WI38 (cell line): Measurements from ENCODE around the gene CCNI2.
A peak's percentile ranks its signal among the peaks of the same experiment; 100 is the strongest.

Experiments used
- H3K4me3 ChIP-seq: 2 replicates; pipeline ENCODE4 v1.5.1; 2011; ENCODE audit warnings: low read depth, mild to moderate bottlenecking, control low read depth, low read length
- TF ChIP-seq, protein P1 (sequence below): IDR thresholded peaks from 2 replicates; pipeline ENCODE4 v1.5.1; 2012; ENCODE audit warnings: low read depth, mild to moderate bottlenecking, control low read depth, low read length

CCNI2 gene

GRCh38 chr5:132750471-132751230, 3.4 kb downstream of the CCNI2 start:
- TF ChIP-seq, protein P1, sequence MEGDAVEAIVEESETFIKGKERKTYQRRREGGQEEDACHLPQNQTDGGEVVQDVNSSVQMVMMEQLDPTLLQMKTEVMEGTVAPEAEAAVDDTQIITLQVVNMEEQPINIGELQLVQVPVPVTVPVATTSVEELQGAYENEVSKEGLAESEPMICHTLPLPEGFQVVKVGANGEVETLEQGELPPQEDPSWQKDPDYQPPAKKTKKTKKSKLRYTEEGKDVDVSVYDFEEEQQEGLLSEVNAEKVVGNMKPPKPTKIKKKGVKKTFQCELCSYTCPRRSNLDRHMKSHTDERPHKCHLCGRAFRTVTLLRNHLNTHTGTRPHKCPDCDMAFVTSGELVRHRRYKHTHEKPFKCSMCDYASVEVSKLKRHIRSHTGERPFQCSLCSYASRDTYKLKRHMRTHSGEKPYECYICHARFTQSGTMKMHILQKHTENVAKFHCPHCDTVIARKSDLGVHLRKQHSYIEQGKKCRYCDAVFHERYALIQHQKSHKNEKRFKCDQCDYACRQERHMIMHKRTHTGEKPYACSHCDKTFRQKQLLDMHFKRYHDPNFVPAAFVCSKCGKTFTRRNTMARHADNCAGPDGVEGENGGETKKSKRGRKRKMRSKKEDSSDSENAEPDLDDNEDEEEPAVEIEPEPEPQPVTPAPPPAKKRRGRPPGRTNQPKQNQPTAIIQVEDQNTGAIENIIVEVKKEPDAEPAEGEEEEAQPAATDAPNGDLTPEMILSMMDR: no peak
- H3K4me3 ChIP-seq: no peak overlapping the region

DNA sequence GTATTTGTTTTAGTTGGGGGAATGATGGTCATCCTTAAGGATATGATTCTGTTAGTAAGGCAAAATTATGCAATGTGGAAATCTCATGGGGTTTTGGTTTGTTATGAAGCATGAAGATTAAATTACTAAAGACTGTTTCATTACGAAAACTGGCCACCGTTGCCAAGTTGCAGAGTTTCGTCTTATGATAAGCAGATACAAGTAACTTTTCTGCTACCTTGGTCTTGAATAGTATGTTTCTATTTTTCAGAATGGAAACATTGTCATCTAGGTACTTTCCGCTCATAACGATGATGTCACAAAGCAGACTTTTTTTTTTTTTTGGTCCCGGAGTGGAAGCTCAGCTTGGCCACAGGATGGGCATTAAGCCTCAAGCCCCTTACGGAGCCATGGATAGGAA, 4.2 kb downstream of the CCNI2 start:
- TF ChIP-seq, protein P1: no peak
- no peak overlapping the region for H3K4me3 ChIP-seq

DNA sequence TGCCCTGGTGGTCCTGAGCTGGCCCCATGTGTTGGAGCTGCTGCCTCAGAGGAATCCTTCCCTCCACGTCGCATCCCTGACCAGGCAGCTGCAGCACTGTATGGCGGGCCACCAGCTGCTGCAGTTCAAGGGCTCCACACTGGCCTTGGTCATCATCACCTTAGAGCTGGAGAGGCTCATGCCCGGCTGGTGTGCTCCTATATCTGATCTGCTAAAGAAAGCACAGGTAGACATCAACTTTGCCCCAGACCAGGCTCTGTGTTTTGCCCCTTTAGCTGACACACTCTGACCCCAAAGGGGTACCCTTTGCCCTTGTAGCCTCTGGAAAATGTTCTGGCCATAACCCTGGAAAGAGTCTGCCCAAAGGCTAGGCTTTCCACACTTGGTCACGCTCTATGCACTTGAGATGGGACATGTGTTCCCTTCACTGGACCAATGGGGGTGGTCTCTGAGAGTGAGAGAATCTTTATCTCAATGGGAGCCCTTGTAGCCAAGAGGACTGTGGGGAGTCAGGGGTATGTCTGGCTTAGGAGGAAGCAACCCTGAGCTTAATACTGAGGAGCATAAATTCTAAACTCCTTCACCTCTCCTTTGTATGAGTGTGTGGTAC, 4.8 kb downstream of the CCNI2 start:
- H3K4me3 ChIP-seq: no peak overlapping the region
- TF ChIP-seq, protein P1: no peak

GRCh38 chr5:132752581-132753125, 5.4 kb downstream of the CCNI2 start:
- TF ChIP-seq, protein P1: no peak

DNA sequence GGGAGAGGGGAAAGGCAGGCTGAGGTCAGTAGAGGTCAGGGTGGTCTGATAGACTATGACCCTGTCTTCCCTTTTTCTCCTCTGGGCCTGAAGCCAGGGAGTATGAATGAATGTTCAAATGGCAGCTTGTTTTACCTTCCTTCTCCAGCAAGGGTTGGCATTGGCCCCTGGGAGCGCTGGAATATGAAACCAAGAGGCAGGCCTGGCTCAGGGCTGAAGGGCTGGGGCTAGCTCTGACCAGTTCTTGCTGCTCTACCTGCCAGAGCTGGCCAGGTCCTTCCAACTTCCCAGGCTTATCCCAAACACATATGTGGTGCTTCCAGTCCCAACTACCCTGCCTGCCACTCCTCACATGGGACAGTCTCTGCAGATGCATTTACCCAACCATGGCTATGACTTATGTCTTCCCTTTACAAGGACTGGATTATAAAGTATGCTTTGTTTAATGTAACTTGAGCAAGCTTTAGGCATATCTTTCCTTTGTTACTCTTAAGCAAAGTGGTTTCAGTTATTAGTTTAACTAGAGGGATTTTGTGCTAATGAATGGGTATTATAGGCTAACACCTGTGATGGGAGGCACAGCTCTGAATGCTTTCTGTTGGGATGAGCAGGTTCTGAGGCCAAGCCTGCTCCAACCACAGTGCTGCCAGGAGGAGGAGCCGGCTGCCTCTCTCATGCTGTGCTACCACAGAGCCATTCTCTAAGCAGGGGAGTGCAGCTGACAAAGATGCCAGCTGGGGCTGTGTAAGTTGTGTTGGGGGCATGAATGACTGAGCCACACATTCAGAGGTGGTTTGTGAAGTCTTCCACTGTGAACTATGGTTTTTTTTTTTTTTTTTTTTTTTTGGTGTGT, 6.1 kb downstream of the CCNI2 start:
- TF ChIP-seq, protein P1: peak; percentile 34

More at GRCh38 chr5:132752581-132753125, 5.4 kb downstream of the CCNI2 start:
- no peak overlapping the region for H3K4me3 ChIP-seq

DNA sequence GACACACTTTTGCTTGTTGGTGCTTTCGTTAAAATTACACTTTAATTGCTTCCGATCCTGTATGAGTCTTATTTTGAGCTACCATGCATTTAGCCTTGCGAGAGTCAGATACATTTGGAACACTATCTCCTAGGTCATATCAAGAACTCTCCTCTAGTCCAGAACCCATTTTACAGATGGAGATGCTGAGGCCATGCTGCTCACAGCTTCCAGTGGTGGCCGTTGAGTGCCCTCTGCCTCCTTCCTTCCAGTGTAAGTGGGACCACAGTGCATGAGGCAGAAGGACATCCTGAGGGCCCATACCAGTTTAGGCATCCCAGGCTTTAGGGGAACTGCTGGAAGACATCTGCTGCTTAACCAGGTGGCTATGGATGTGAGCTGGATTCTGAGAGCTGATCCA, 6.9 kb downstream of the CCNI2 start:
- TF ChIP-seq, protein P1: no peak
- H3K4me3 ChIP-seq: no peak overlapping the region

More for the DNA sequence above, 6.1 kb downstream of the CCNI2 start:
- H3K4me3 ChIP-seq: no peak overlapping the region
